Hepatocyte (in vitro differentiated cells): ENCODE measurements around the gene RHEBL1. TPM values are rescaled to one million over a fixed set of nuclear protein-coding genes. Genes with fewer than 3 reads are reported as not detected.
A peak's percentile ranks its signal among the peaks of the same experiment; 100 is the strongest.

ENCODE experiments used
- DNase-seq: peaks from one replicate; pipeline ENCODE4 v3.0.0-alpha.2; 2016; ENCODE audit warnings: low spot score
- H2AFZ ChIP-seq: fragments of 200-600 bp; sonication (generic); 2 replicates; pipeline ENCODE4 v1.6.0; 2016; ENCODE audit warnings: antibody characterized with exemption, mild to moderate bottlenecking
- H3K27ac ChIP-seq: fragments of 200-600 bp; sonication (generic); 2 replicates; pipeline ENCODE4 v1.5.1; 2016; ENCODE audit warnings: mild to moderate bottlenecking
- H3K27me3 ChIP-seq: fragments of 200-600 bp; sonication (generic); 2 replicates; pipeline ENCODE4 v1.6.1; 2016
- H3K36me3 ChIP-seq: fragments of 200-600 bp; sonication (generic); replicated peaks from 2 replicates; pipeline ENCODE4 v1.5.1; 2016; ENCODE audit warnings: low read depth; ENCODE audit not compliant: insufficient read depth
- H3K4me1 ChIP-seq: fragments of 200-600 bp; sonication (generic); 2 replicates; pipeline ENCODE4 v1.5.1; 2016; ENCODE audit warnings: mild to moderate bottlenecking, moderate library complexity; ENCODE audit not compliant: insufficient read depth
- H3K4me2 ChIP-seq: fragments of 200-600 bp; sonication (generic); 2 replicates; pipeline ENCODE4 v1.6.0; 2016
- H3K4me3 ChIP-seq: fragments of 200-600 bp; sonication (generic); 2 replicates; pipeline ENCODE4 v1.5.1; 2016; ENCODE audit warnings: mild to moderate bottlenecking
- H3K79me2 ChIP-seq: fragments of 200-600 bp; sonication (generic); 2 replicates; pipeline ENCODE4 v1.6.0; 2017; ENCODE audit warnings: mild to moderate bottlenecking
- H3K9me2 ChIP-seq: fragments of 200-600 bp; sonication (generic); replicated peaks from 2 replicates; pipeline ENCODE4 v1.6.0; 2017; ENCODE audit warnings: mild to moderate bottlenecking; ENCODE audit not compliant: insufficient read depth
- H3K9me3 ChIP-seq: fragments of 200-600 bp; sonication (generic); 2 replicates; pipeline ENCODE4 v1.5.1; 2016; ENCODE audit warnings: low read depth, mild to moderate bottlenecking
- H4K20me1 ChIP-seq: fragments of 200-600 bp; sonication (generic); 2 replicates; pipeline ENCODE4 v1.6.0; 2016; ENCODE audit warnings: mild to moderate bottlenecking; ENCODE audit not compliant: insufficient read depth, poor library complexity, severe bottlenecking
- EZH2 ChIP-seq: fragments of 200-600 bp; sonication (generic); IDR thresholded peaks from 2 replicates; pipeline ENCODE4 v1.6.1; 2016; ENCODE audit warnings: antibody characterized with exemption, mild to moderate bottlenecking, borderline replicate concordance
- EZH2phosphoT487 ChIP-seq: fragments of 200-600 bp; sonication (generic); IDR thresholded peaks from one replicate; pipeline ENCODE4 v1.6.1; 2018; ENCODE audit warnings: antibody characterized with exemption, mild to moderate bottlenecking, low read depth, moderate library complexity; ENCODE audit not compliant: unreplicated experiment, severe bottlenecking
- WGBS: methylation state at CpG from one replicate; pipeline ENCODE4 v1.1.6; 2016; ENCODE audit warnings: low lambda C conversion rate; ENCODE audit errors: missing lambda C conversion rate; 5-methylcytosine and 5-hydroxymethylcytosine counted together
- polyA plus RNA-seq: library from polyadenylated mRNA; unstranded; fragments of >200 nt; fragmentation: Nextera tagmentation; extraction: Ambion mirVana; gene quantifications from 2 replicates; pipeline ENCODE4 v1.2.1, GENCODE V29; 2016
- total RNA-seq: library from RNA; depleted of rRNA; stranded (reverse); fragments of >200 nt; gene quantifications from 2 replicates; pipeline ENCODE4 v1.2.3, GENCODE V29; 2014
- TF ChIP-seq, protein P1 (sequence below): fragments of 200-600 bp; sonication (generic); IDR thresholded peaks from 2 replicates; pipeline ENCODE4 v1.5.1; 2016; ENCODE audit warnings: antibody characterized with exemption, mild to moderate bottlenecking; ENCODE audit not compliant: poor library complexity

Gene RHEBL1
- total and polyA plus RNA-seq, 2 experiments from 2014 or later = 0.30 TPM; not detected in 1

DNA sequence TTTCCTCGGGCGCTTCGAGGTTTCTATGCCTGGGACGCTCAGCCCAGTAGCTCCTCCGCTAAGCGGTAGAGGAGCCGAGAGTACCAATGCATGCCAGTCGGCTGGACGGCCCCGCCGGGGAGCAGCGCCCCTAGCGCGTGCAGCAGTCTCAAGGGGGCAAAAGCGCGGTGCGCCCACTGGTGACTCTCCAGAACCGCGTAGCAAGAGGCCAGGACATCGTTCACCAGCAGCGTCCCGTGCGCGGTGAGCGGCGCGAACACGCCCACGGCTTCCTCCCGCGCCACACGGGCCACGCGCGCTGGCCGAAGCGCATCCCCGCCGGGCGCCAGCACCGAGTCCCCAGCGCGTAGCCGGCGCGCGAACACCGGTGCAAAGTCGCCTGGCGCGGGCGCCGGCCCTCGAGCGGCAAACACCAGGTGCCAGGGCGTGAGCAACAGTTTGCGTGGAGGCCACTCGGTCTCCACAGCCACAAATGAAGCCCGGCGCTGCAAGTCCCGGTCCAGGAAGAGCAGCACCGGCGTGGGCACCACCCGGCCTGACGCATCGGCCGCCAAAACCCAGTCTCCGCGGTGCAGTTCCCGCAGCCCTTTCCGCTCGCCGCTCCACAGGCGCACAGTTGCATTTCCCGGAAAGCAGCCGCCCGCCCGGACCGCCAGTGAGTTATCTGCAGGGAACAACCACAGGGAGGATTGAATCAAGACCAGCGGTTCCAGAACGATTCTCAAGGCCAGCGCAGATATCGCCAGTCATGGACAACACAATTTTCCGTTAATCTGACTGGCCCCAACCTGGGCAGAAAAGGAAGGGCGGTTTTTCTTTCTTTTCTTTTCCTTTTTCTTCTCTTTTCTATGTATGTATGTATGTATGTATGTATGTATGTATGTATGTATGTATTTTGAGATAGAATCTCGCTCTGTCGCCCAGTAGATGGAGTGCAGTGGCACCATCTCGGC, 20.3 kb upstream of the RHEBL1 start:
- H3K36me3 ChIP-seq = no peaks in the 10 kb centered on the region
- peak overlapping the region; percentile 29 for H3K4me3 ChIP-seq
- no peaks in the 10 kb centered on the region for H3K9me2 ChIP-seq
- H2AFZ ChIP-seq = no peak overlapping the region
- H4K20me1 ChIP-seq = no peaks in the 10 kb centered on the region
- no peaks in the 10 kb centered on the region for H3K9me3 ChIP-seq
- peak; percentile 32 for DNase-seq
- H3K4me1 ChIP-seq = peaks cover 10% of the 10 kb centered on the region
- no peak overlapping the region for H3K27ac ChIP-seq
- WGBS = 11% methylated on average over 67 of the region's 88 CpGs
- H3K4me2 ChIP-seq = peak overlapping the region; percentile 87
- TF ChIP-seq, protein P1, sequence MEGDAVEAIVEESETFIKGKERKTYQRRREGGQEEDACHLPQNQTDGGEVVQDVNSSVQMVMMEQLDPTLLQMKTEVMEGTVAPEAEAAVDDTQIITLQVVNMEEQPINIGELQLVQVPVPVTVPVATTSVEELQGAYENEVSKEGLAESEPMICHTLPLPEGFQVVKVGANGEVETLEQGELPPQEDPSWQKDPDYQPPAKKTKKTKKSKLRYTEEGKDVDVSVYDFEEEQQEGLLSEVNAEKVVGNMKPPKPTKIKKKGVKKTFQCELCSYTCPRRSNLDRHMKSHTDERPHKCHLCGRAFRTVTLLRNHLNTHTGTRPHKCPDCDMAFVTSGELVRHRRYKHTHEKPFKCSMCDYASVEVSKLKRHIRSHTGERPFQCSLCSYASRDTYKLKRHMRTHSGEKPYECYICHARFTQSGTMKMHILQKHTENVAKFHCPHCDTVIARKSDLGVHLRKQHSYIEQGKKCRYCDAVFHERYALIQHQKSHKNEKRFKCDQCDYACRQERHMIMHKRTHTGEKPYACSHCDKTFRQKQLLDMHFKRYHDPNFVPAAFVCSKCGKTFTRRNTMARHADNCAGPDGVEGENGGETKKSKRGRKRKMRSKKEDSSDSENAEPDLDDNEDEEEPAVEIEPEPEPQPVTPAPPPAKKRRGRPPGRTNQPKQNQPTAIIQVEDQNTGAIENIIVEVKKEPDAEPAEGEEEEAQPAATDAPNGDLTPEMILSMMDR = peak; percentile 15
- TF ChIP-seq EZH2phosphoT487 (peak; percentile 25), EZH2 (peak; percentile 91)
- H3K27me3 ChIP-seq = peaks cover 67% of the 10 kb centered on the region
- H3K79me2 ChIP-seq = no peaks in the 10 kb centered on the region

DNA sequence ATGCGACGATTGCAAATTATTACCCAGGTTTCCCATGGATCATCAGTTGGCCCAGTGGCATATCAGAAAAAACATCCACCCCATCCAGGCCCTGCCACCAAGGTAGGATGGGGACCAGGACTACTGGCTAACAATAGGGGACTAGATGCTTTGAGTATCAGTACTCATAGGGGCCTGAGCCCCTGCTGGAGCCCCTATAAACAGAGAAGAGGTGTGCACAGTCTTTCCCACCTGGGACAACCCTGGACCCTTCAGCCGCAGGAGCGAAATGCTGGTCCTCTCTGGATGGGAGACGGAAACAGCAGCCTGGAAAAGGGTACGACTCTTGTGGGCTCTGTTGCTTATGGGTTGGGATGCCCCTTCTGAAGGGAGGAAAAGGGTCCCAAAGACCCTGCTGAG, 19.2 kb upstream of the RHEBL1 start:
- no peak overlapping the region for H2AFZ ChIP-seq
- no peak overlapping the region for H3K4me3 ChIP-seq
- no peaks in the 10 kb centered on the region for H3K9me2 ChIP-seq
- H4K20me1 ChIP-seq = no peaks in the 10 kb centered on the region
- no peak overlapping the region for H3K4me2 ChIP-seq
- no peaks in the 10 kb centered on the region for H3K36me3 ChIP-seq
- 80% methylated on average over 6 of the region's 6 CpGs for WGBS
- no peaks in the 10 kb centered on the region for H3K79me2 ChIP-seq
- H3K9me3 ChIP-seq = no peaks in the 10 kb centered on the region
- no peak for DNase-seq
- H3K27me3 ChIP-seq = peaks cover 55% of the 10 kb centered on the region
- TF ChIP-seq, protein P1 = no peak
- no peak for TF ChIP-seq EZH2phosphoT487
- no peak for TF ChIP-seq EZH2
- no peak overlapping the region for H3K27ac ChIP-seq
- H3K4me1 ChIP-seq = no peaks in the 10 kb centered on the region

DNA sequence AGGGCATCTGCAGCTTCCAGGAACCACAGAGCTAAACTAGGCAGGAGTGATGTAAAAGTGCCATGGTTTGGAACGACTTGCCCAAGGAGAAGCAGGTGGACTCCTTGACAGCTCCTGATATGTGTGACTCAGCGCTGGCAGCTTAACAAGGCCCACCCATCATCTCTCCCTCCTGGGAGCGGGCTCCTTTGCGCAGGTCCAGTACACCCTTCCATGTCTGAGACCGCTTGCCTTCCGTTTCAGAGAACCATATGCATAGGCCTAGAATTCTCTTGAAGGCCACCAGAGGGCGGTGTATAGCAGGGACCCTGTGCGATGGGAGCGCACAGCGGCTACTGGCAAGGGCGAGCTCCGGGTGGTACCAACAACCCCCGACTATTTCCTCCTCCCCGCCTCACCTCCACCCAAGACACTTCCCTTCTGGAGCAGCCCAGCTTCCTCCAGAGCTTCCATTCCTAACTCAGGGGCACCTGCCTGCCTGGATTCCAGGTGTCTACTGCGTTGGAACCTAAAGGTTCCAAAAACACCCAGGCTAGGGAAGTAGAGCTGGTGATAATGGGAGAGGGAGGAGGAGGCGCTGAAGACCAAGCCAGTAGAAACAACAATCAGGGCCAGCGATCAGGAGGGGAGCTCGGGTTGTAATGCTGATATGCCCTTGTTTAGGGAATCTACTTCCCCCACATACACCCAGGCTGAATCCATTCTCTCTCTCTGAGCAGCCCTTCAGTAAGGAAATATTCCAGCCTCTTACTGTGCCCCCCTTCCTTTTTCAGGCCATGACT, 18.6 kb upstream of the RHEBL1 start:
- H4K20me1 ChIP-seq = no peaks in the 10 kb centered on the region
- H3K4me2 ChIP-seq = peak overlapping the region; percentile 69
- H3K4me1 ChIP-seq = no peaks in the 10 kb centered on the region
- peaks cover 49% of the 10 kb centered on the region for H3K27me3 ChIP-seq
- TF ChIP-seq, protein P1 = peak; percentile 90
- TF ChIP-seq EZH2 = no peak
- no peaks in the 10 kb centered on the region for H3K9me2 ChIP-seq
- peak; percentile 93 for DNase-seq
- no peaks in the 10 kb centered on the region for H3K9me3 ChIP-seq
- H3K36me3 ChIP-seq = no peaks in the 10 kb centered on the region
- H3K79me2 ChIP-seq = no peaks in the 10 kb centered on the region
- no peak overlapping the region for H2AFZ ChIP-seq
- 3% methylated on average over 18 of the region's 18 CpGs for WGBS
- H3K4me3 ChIP-seq = no peak overlapping the region
- no peak overlapping the region for H3K27ac ChIP-seq
